ENCODE data around the gene JUN. TPM values are rescaled to one million over a fixed set of nuclear protein-coding genes. Genes with fewer than 3 reads are reported as not detected.
A peak's percentile ranks its signal among the peaks of the same experiment; 100 is the strongest.

JUN gene
- total RNA-seq = 100 to 1,000 TPM in 3 of 10 donors, 10 to 100 TPM in 7; 47.0 to 209 (median 78.8) TPM
- polyA plus RNA-seq = 10 to 100 TPM; 48.8 to 78.3 TPM
- long read RNA-seq, donor 1, transcript JUN-201 (1 exons, 3,540 nt) = major isoform, 69 of 70 reads
- long read RNA-seq, donor 1, partial matches to known transcripts = 0 of 70 reads
- long read RNA-seq, donor 1, other reads (novel, unspliced or antisense) = 1 of 70 reads
- long read RNA-seq, donor 2, transcript JUN-201 (1 exons, 3,540 nt) = major isoform, 80 of 80 reads
- long read RNA-seq, donor 2, partial matches to known transcripts = 0 of 80 reads
- long read RNA-seq, donor 2, other reads (novel, unspliced or antisense) = 0 of 80 reads
- long read RNA-seq, donor 3, transcript JUN-201 (1 exons, 3,540 nt) = major isoform, 250 of 251 reads
- long read RNA-seq, donor 3, partial matches to known transcripts = 0 of 251 reads
- long read RNA-seq, donor 3, other reads (novel, unspliced or antisense) = 1 of 251 reads

GRCh38 chr1:58783993-58784757, at the start of gene JUN:
TSS of gene JUN (minus strand) at chr1:58784047. CDS start at chr1:58783070, 977 bp downstream.
- peak in 3 of 9 donors; percentile 32 to 37 (median 34) for TF ChIP-seq CTCF (IDR thresholded peaks at IDR 0.05)
- ATAC-seq (peak; percentile 85 to 95 (median 89)), DNase-seq (peak; percentile 99 to 100)
- intact Hi-C loops (cut with DNase I) = loop anchor here (1.0 to 10.0 kb wide), 33 partner anchors 31 to 973 kb away; partner anchors contain the start of gene FGGY (in 8 of the 10)
- Histone ChIP-seq H3K27ac (peak within 1 kb of the TSS; percentile 98 to 100 (median 100)), H3K9me3 (peaks cover 0 to 13% (median 0%) of the 10 kb centered on the region in 11 donors), H3K4me3 (peak within 1 kb of the TSS; percentile 74 to 97 (median 94)), H3K4me1 (peaks cover 0 to 33% (median 22%) of the 10 kb centered on the region in 9 donors), H3K36me3 (peaks cover 0 to 19% (median 6%) of the 10 kb centered on the region in 9 donors), H3K27me3 (no peaks in the 10 kb centered on the region)
- WGBS, 2 donors = 0 to 1% methylated on average over 56 to 57 of the region's 57 CpGs

GRCh38 chr1:58833166-58833565, 49.3 kb upstream of the JUN start:
- no peak overlapping the region for H3K27ac ChIP-seq
- no peak for TF ChIP-seq CTCF (IDR thresholded peaks at IDR 0.05)
- WGBS, 2 donors = 94 to 100% methylated on average over 1 of the region's 1 CpG
- ATAC-seq (no peak), DNase-seq (no peak)
- no peaks in the 10 kb centered on the region for H3K27me3 ChIP-seq
- H3K4me1 ChIP-seq = peaks cover 0 to 12% (median 7%) of the 10 kb centered on the region in 9 donors
- intact Hi-C loops (cut with DNase I) = no loop called here
- no peak overlapping the region for H3K4me3 ChIP-seq
- H3K9me3 ChIP-seq = peaks cover 0 to 4% (median 0%) of the 10 kb centered on the region in 11 donors
- H3K36me3 ChIP-seq = no peaks in the 10 kb centered on the region

- Histone ChIP-seq H3K27ac (no peak overlapping the region), H3K4me3 (no peak overlapping the region), H3K36me3 (no peaks in the 10 kb centered on the region), H3K27me3 (no peaks in the 10 kb centered on the region), H3K9me3 (peaks cover 0 to 25% (median 9%) of the 10 kb centered on the region in 11 donors), H3K4me1 (peaks cover 0 to 5% (median 2%) of the 10 kb centered on the region in 9 donors)
- ATAC-seq (no peak), DNase-seq (no peak)
- no peak for TF ChIP-seq CTCF (IDR thresholded peaks at IDR 0.05)
- intact Hi-C loops (cut with DNase I) = no loop called here
- WGBS, 2 donors = 86 to 88% methylated on average over 1 of the region's 1 CpG
Observed at GRCh38 chr1:58830291-58830690, 46.4 kb upstream of the JUN start.

GRCh38 chr1:58829866-58830265, 46.0 kb upstream of the JUN start:
- Histone ChIP-seq H3K4me3 (no peak overlapping the region), H3K4me1 (peaks cover 0 to 9% (median 6%) of the 10 kb centered on the region in 9 donors), H3K27me3 (no peaks in the 10 kb centered on the region), H3K9me3 (peaks cover 0 to 25% (median 9%) of the 10 kb centered on the region in 11 donors), H3K36me3 (no peaks in the 10 kb centered on the region), H3K27ac (no peak overlapping the region)
- intact Hi-C loops (cut with DNase I) = no loop called here
- 58 to 78% methylated on average over 1 of the region's 1 CpG for WGBS, 2 donors
- DNase-seq (no peak), ATAC-seq (no peak)
- TF ChIP-seq CTCF (IDR thresholded peaks at IDR 0.05) = no peak

All from heart right ventricle (tissue), 16 donors.